Testis (tissue), 2 donors: ENCODE results near the gene STIM1.

Experiments
- CTCF ChIP-seq, 3 experiments: fragments of 450-650 bp in 2 of 3; fragments of 200-600 bp in 1 of 3; sonication (generic) in 1 of 3; IDR thresholded peaks; one replicate each; pipeline ENCODE4 v1.5.1; 2016 to 2019; ENCODE audit warnings: antibody characterized with exemption in 3 of 3, mild to moderate bottlenecking in 2 of 3, moderate library complexity in 1 of 3
- POLR2A ChIP-seq: fragments of 450-650 bp; IDR thresholded peaks from one replicate; pipeline ENCODE4 v1.6.1; 2017; ENCODE audit warnings: antibody characterized with exemption, mild to moderate bottlenecking, moderate library complexity

- no peak for TF ChIP-seq POLR2A
- no peak for TF ChIP-seq CTCF (IDR thresholded peaks at IDR 0.05)
Observed at GRCh38 chr11:3879967-3880542, 24.6 kb downstream of the STIM1 start.
